Measurements from ENCODE around the gene RAPGEF1. TPM values are rescaled to one million over a fixed set of nuclear protein-coding genes. Genes with fewer than 3 reads are reported as not detected.

Gene RAPGEF1
- total and polyA plus RNA-seq, 7 donors = 14.4 to 58.2 (median 45.3) TPM

GRCh38 chr9:131732636-131733289 is 7.1 kb downstream of the RAPGEF1 start:
- H3K9me3 ChIP-seq = no peaks in the 10 kb centered on the region
- no peaks in the 10 kb centered on the region for H3K36me3 ChIP-seq
- WGBS, 2 donors = 47 to 74% methylated on average over 12 of the region's 12 CpGs
- intact Hi-C loops (cut with DNase I) = loop anchor here (1.0 to 5.0 kb wide), 3 partner anchors 55 to 124 kb away; no protein-coding TSS in a partner anchor
- peak overlapping the region; percentile 69 to 80 (median 75) for H3K27ac ChIP-seq
- TF ChIP-seq EP300 (IDR thresholded peaks at IDR 0.05) (no peak), CTCF (IDR thresholded peaks at IDR 0.05) (no peak), POLR2A (IDR thresholded peaks at IDR 0.05) (no peak), POLR2AphosphoS5 (IDR thresholded peaks at IDR 0.05) (no peak)
- no peak for DNase-seq
- H3K4me3 ChIP-seq = no peak overlapping the region
- H3K4me1 ChIP-seq = peaks cover 0 to 92% (median 82%) of the 10 kb centered on the region in 4 donors
- no peaks in the 10 kb centered on the region for H3K27me3 ChIP-seq

- Histone ChIP-seq H3K4me1 (peaks cover 0 to 92% (median 83%) of the 10 kb centered on the region in 4 donors), H3K36me3 (no peaks in the 10 kb centered on the region), H3K4me3 (no peak overlapping the region), H3K27ac (peak overlapping the region; percentile 69 to 80 (median 75)), H3K9me3 (no peaks in the 10 kb centered on the region), H3K27me3 (no peaks in the 10 kb centered on the region)
- TF ChIP-seq CTCF (IDR thresholded peaks at IDR 0.05) (no peak), EP300 (IDR thresholded peaks at IDR 0.05) (peak in 2 of 4 donors; percentile 29 to 80), POLR2AphosphoS5 (IDR thresholded peaks at IDR 0.05) (peak; percentile 64 to 82 (median 78))
- intact Hi-C loops (cut with DNase I) = loop anchor here (2.0 to 5.0 kb wide), 2 partner anchors 55 to 123 kb away; no protein-coding TSS in a partner anchor
- WGBS, 2 donors = 65 to 70% methylated on average over 8 of the region's 8 CpGs
- DNase-seq = peak; percentile 94
These were observed 7.8 kb downstream of the RAPGEF1 start for GRCh38 chr9:131732061-131732526.

GRCh38 chr9:131731644-131732043 is 8.2 kb downstream of the RAPGEF1 start:
- Histone ChIP-seq H3K27ac (peak overlapping the region; percentile 69 to 80 (median 75)), H3K36me3 (no peaks in the 10 kb centered on the region), H3K9me3 (no peaks in the 10 kb centered on the region), H3K4me3 (no peak overlapping the region), H3K4me1 (peaks cover 0 to 92% (median 81%) of the 10 kb centered on the region in 4 donors), H3K27me3 (no peaks in the 10 kb centered on the region)
- TF ChIP-seq EP300 (IDR thresholded peaks at IDR 0.05) (no peak), POLR2A (IDR thresholded peaks at IDR 0.05) (no peak), CTCF (IDR thresholded peaks at IDR 0.05) (no peak)
- no peak for DNase-seq
- 39 to 58% methylated on average over 5 of the region's 5 CpGs for WGBS, 2 donors
- intact Hi-C loops (cut with DNase I) = loop anchor here (2.0 to 5.0 kb wide), 2 partner anchors 54 to 123 kb away; no protein-coding TSS in a partner anchor

- Histone ChIP-seq H3K36me3 (no peaks in the 10 kb centered on the region), H3K9me3 (no peaks in the 10 kb centered on the region), H3K27ac (peak overlapping the region; percentile 69 to 80 (median 75)), H3K27me3 (no peaks in the 10 kb centered on the region), H3K4me1 (peaks cover 0 to 90% (median 78%) of the 10 kb centered on the region in 4 donors), H3K4me3 (no peak overlapping the region)
- DNase-seq = no peak
- intact Hi-C loops (cut with DNase I) = loop anchor here (5.0 kb wide), 1 partner anchor 54 kb away; no protein-coding TSS in a partner anchor
- no peak for TF ChIP-seq POLR2AphosphoS5 (IDR thresholded peaks at IDR 0.05)
- no peak for TF ChIP-seq POLR2A (IDR thresholded peaks at IDR 0.05)
- TF ChIP-seq CTCF (IDR thresholded peaks at IDR 0.05) = no peak
- TF ChIP-seq EP300 (IDR thresholded peaks at IDR 0.05) = no peak
- WGBS, 2 donors = 57 to 63% methylated on average over 7 of the region's 7 CpGs
These were observed 8.6 kb downstream of the RAPGEF1 start for GRCh38 chr9:131731237-131731636.

All from sigmoid colon (tissue), 7 donors.